ENCODE results near the gene FILIP1L.

The FILIP1L gene

GRCh38 chr3:100009276-100010086 is 104.8 kb downstream of the FILIP1L start:
- no peak for DNase-seq (ENCODE audit: low spot score)

GRCh38 chr3:100008081-100008698 is 106.1 kb downstream of the FILIP1L start:
- no peak for DNase-seq (ENCODE audit: low spot score)

- no peak for DNase-seq (ENCODE audit: low spot score)
Measured at GRCh38 chr3:100007313-100007712, 107.0 kb downstream of the FILIP1L start.

GRCh38 chr3:100006570-100007271 is 107.6 kb downstream of the FILIP1L start:
- no peak for DNase-seq (ENCODE audit: low spot score)

DNA sequence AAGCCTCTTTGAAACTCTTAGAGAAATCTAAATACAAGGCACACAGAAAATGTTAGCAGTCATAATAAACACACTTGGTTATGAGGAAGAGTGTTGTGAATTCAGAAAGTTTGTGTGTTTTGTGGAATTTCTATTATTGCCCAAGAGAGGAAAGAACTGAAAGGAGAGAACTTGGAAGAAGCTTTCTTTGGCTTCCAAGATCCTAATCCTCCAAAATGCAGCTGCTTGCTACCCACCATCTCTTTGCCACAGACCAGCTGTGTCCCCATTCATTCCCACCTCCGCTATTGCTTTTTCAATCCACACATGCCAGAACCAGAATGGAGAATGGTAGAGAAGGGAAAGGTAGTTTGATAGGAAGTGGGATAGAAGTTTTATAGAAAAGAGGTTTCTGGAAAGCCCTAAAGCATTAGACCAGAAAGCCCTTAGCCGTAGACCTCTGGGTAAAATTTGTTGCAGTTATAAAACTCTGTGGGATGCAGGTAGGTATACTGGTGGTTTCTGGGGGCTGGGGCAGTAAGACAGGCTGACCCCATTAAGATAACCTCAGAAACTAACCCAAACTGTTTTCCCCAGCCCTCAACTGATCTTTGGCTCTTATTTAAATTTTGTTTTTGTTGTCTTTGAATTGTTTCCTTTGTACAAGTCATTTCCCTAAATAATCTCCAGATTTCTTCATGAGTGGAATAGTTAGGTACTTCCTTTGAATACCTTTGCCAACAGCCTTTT is 108.5 kb downstream of the FILIP1L start:
- DNase-seq (ENCODE audit: low spot score): no peak

DNA sequence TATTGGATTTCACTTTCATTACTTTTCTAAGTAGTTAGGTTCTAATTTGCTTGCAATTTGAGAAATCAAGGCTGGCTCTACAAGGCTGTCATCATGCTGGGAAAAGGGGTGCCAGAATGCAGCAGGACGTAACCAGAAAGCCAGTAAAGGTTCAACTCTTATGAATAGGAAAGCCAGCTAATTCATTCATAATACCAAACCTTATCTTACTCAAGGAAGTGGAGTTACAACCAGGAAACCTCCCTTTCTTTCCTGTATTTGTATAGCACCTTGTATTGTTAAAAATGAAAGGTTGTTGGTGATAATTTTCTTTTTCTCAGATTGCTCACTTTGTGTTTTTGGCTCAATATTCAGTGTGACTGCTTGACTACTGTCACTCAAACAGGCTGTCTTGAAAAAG is 109.4 kb downstream of the FILIP1L start:
- DNase-seq (ENCODE audit: low spot score): no peak

- no peak for DNase-seq (ENCODE audit: low spot score)
Measured at GRCh38 chr3:100003609-100004503, 110.4 kb downstream of the FILIP1L start.

- no peak for DNase-seq (ENCODE audit: low spot score)
Measured at GRCh38 chr3:100002599-100003350, 111.5 kb downstream of the FILIP1L start.

- no peak for DNase-seq (ENCODE audit: low spot score)
Measured at GRCh38 chr3:100001526-100002270, 112.6 kb downstream of the FILIP1L start.

GRCh38 chr3:100001083-100001482 is 113.2 kb downstream of the FILIP1L start:
- DNase-seq (ENCODE audit: low spot score): no peak

- DNase-seq (ENCODE audit: low spot score): no peak
Measured at GRCh38 chr3:99999536-99999935, 114.8 kb downstream of the FILIP1L start.

- DNase-seq (ENCODE audit: low spot score): no peak
Measured at GRCh38 chr3:99997293-99997692, 117.0 kb downstream of the FILIP1L start.

DNA sequence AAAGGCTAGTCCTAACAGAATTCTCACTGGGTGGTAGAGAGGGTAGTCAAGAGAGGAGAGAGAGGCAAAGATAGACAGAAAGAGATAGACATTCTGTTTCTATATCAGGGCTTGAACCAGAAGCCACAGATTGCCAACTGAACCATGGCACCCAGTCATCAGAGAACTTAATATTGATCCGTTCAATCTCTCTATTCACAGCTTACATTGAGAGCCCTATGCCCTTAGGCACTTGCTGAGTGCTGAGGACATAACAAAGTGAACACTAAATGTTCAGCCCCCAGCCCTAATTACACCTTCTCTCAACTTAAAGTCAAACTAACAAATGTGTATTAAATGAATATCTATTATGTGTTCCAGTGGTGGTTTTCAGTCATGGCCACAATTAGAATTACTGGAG is 124.1 kb downstream of the FILIP1L start:
- DNase-seq (ENCODE audit: low spot score): no peak

DNA sequence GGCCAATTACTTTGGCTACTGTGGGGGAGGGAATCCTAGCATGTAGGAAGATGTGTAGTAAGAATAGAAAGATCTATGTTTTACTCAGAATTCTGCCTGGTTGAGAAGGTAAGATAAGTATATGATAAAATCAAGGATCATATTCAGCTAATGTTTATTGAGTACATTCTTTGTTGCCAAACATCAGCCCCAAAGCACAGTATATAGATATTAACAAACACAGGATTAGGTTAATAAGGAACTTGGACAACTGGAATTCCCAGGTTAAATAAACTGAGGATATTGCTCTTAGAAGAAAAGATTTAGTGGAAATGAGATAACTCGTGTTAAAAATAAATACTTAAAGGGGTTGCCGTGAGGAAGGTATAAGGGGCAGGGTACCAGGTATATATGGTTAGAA is 129.6 kb downstream of the FILIP1L start:
- no peak for DNase-seq (ENCODE audit: low spot score)

GRCh38 chr3:99984139-99984538 is 130.2 kb downstream of the FILIP1L start:
- no peak for DNase-seq (ENCODE audit: low spot score)

- no peak for DNase-seq (ENCODE audit: low spot score)
Measured at GRCh38 chr3:99982650-99983049, 131.7 kb downstream of the FILIP1L start.

GRCh38 chr3:99981138-99981537 is 133.2 kb downstream of the FILIP1L start:
- no peak for DNase-seq (ENCODE audit: low spot score)

- DNase-seq (ENCODE audit: low spot score): no peak
Measured at GRCh38 chr3:99980606-99981005, 133.7 kb downstream of the FILIP1L start.

DNA sequence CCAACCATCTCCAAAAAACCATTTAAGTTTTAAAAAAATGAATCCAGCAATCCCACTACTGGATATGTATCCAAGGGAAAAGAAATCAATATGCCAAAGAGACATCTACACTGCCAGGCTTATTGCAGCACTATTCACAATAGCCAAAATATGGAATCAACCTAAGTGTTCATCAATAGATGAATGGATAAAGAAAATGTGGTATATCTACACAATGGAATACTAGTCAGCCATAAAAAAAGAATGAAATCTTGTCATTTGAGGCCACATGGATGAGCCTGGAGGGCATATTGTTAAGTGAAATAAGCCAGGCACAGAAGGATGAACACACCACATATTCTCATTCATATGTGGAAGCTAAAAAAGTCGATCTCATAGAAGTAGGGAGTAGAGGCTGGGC is 136.1 kb downstream of the FILIP1L start:
- no peak for DNase-seq (ENCODE audit: low spot score)

DNA sequence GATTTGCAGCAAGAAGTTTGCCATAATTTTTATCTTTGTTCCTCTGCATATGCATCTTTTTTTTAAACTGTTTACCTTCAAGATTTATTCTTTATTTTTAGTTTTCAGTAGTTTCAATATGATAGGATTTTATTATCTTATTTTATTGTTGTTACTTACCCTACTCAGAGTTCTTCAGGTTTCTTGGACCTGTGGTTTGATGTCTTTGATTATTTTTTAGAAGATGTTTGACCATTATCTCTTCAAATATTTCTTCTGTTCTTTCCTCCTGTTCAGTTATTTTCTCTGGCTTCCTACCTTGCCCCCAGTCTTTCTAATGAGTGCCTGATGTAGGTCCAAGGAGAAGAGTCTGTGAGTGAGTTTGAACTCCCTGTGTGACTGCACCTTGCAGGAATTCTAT is 137.7 kb downstream of the FILIP1L start:
- no peak for DNase-seq (ENCODE audit: low spot score)
